Measurements from ENCODE around the gene VILL. TPM values are rescaled to one million over a fixed set of nuclear protein-coding genes. Genes with fewer than 3 reads are reported as not detected.

Gene VILL
- total RNA-seq, 2 donors from 2014 or later = 11.5 to 13.7 TPM

- Histone ChIP-seq H3K4me3 (no peak overlapping the region), H3K27me3 (replicated peaks; ENCODE audit: insufficient read depth) (no peaks in the 10 kb centered on the region), H3K9me3 (no peaks in the 10 kb centered on the region), H3K36me3 (peaks cover 58% of the 10 kb centered on the region), H3K4me1 (ENCODE audit: control insufficient read depth in 1 of 2, low read depth in 2 of 2) (no peaks in the 10 kb centered on the region), H3K27ac (no peak overlapping the region)
- ATAC-seq (ENCODE audit: insufficient number of reproducible peaks, low FRiP score, low read depth) (no peak), DNase-seq (ENCODE audit: low spot score) (no peak)
- no peak for TF ChIP-seq CTCF (IDR thresholded peaks at IDR 0.05)
These were observed 20.5 kb downstream of the VILL start for GRCh38 chr3:38011111-38011510.

GRCh38 chr3:38015485-38015884 lies 24.9 kb downstream of the VILL start:
- no peak overlapping the region for H3K4me3 ChIP-seq
- no peaks in the 10 kb centered on the region for H3K9me3 ChIP-seq
- no peak for TF ChIP-seq CTCF (IDR thresholded peaks at IDR 0.05)
- H3K27ac ChIP-seq = no peak overlapping the region
- H3K27me3 ChIP-seq (replicated peaks; ENCODE audit: insufficient read depth) = no peaks in the 10 kb centered on the region
- H3K4me1 ChIP-seq (ENCODE audit: control insufficient read depth in 1 of 2, low read depth in 2 of 2) = no peaks in the 10 kb centered on the region
- peaks cover 51% of the 10 kb centered on the region for H3K36me3 ChIP-seq
- DNase-seq (ENCODE audit: low spot score) = no peak
- ATAC-seq (ENCODE audit: insufficient number of reproducible peaks, low FRiP score, low read depth) = no peak

GRCh38 chr3:38015984-38016383 lies 25.4 kb downstream of the VILL start:
- no peak overlapping the region for H3K27ac ChIP-seq
- ATAC-seq (ENCODE audit: insufficient number of reproducible peaks, low FRiP score, low read depth) (no peak), DNase-seq (ENCODE audit: low spot score) (no peak)
- no peaks in the 10 kb centered on the region for H3K9me3 ChIP-seq
- TF ChIP-seq CTCF (IDR thresholded peaks at IDR 0.05) = no peak
- no peak overlapping the region for H3K4me3 ChIP-seq
- H3K27me3 ChIP-seq (replicated peaks; ENCODE audit: insufficient read depth) = no peaks in the 10 kb centered on the region
- H3K4me1 ChIP-seq (ENCODE audit: control insufficient read depth in 1 of 2, low read depth in 2 of 2) = no peaks in the 10 kb centered on the region
- peaks cover 46% of the 10 kb centered on the region for H3K36me3 ChIP-seq

- Histone ChIP-seq H3K36me3 (peaks cover 42% of the 10 kb centered on the region), H3K4me3 (no peak overlapping the region), H3K27ac (no peak overlapping the region), H3K4me1 (ENCODE audit: control insufficient read depth in 1 of 2, low read depth in 2 of 2) (no peaks in the 10 kb centered on the region), H3K27me3 (replicated peaks; ENCODE audit: insufficient read depth) (no peaks in the 10 kb centered on the region), H3K9me3 (no peaks in the 10 kb centered on the region)
- DNase-seq (ENCODE audit: low spot score) = no peak
- ATAC-seq (ENCODE audit: insufficient number of reproducible peaks, low FRiP score, low read depth) = no peak
- TF ChIP-seq CTCF (IDR thresholded peaks at IDR 0.05) = no peak
These were observed 25.8 kb downstream of the VILL start for GRCh38 chr3:38016410-38016809.

DNA sequence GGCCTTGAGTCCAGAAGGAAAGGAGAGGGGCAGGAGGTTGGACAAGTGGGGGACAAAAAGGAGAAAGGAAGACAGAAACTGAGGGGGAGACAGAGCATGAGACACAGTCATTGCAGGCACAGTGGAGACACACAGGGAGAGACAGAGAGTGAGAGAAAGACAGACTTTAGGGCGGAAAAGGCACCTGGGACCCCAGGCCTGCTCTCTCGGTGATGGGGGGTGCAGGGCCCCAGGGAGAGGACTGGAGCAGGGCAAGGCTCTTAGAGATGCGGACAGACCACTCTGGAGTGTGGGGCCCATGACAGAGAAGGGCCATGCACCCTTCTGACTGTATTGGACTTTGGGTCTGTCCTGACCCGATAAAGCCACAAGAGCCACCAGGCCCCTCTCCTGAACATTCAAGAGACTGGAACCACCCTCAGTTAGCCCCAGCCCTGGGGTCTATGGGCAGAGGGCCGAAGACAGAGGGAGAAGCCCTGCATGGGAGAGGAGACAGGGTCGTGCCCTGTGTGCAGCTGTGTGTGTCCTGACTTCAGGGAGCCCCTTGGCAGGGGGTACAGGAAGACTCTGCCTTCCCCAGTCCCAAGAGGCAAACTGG lies 26.4 kb downstream of the VILL start:
- Histone ChIP-seq H3K9me3 (no peaks in the 10 kb centered on the region), H3K36me3 (peaks cover 39% of the 10 kb centered on the region), H3K4me3 (no peak overlapping the region), H3K4me1 (ENCODE audit: control insufficient read depth in 1 of 2, low read depth in 2 of 2) (no peaks in the 10 kb centered on the region), H3K27ac (no peak overlapping the region), H3K27me3 (replicated peaks; ENCODE audit: insufficient read depth) (no peaks in the 10 kb centered on the region)
- no peak for TF ChIP-seq CTCF (IDR thresholded peaks at IDR 0.05)
- ATAC-seq (ENCODE audit: insufficient number of reproducible peaks, low FRiP score, low read depth) (no peak), DNase-seq (ENCODE audit: low spot score) (no peak)
